ENCODE results near the gene FREM3.

Gene FREM3

DNA sequence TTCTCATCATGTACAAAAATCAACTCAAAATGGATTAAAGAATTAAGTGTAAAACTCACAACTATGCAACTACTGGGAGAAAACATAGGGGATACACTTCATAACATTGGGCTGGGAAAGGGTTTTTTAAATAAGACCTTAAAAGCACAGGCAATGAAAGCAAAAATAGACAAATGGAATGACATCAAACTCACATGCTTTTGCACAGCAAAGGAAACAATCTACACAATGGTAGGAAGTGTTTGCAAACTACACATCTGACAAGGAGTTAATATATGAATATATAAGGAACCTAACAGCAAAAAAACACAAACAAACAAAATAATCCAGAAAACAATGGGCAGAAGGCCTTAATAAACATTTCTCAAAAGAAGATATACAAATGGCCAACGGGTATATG is 57.9 kb downstream of the FREM3 start:
- Histone ChIP-seq H3K79me2 (ENCODE audit: insufficient read depth, low read length) (no peaks in the 10 kb centered on the region), H3K4me2 (ENCODE audit: insufficient read depth, low read length) (no peak overlapping the region), H3K4me1 (ENCODE audit: insufficient read depth, low read length) (no peaks in the 10 kb centered on the region), H3K27ac (ENCODE audit: low read length) (no peak overlapping the region), H3K27me3 (ENCODE audit: insufficient read depth, low read length, poor library complexity) (no peaks in the 10 kb centered on the region), H3K9ac (ENCODE audit: low read depth, low read length) (no peak overlapping the region), H2AFZ (ENCODE audit: low read depth, low read length) (no peak overlapping the region), H3K36me3 (ENCODE audit: insufficient read depth, low read length) (no peaks in the 10 kb centered on the region), H3K4me3 (ENCODE audit: low read depth in 1 of 2, low read length in 2 of 2) (no peak overlapping the region), H4K20me1 (ENCODE audit: insufficient read depth, low read length) (no peaks in the 10 kb centered on the region), H3K9me3 (ENCODE audit: insufficient read depth, low read length, severe bottlenecking) (peaks cover 10% of the 10 kb centered on the region)
- DNase-seq, result no peak
- TF ChIP-seq, protein P1, sequence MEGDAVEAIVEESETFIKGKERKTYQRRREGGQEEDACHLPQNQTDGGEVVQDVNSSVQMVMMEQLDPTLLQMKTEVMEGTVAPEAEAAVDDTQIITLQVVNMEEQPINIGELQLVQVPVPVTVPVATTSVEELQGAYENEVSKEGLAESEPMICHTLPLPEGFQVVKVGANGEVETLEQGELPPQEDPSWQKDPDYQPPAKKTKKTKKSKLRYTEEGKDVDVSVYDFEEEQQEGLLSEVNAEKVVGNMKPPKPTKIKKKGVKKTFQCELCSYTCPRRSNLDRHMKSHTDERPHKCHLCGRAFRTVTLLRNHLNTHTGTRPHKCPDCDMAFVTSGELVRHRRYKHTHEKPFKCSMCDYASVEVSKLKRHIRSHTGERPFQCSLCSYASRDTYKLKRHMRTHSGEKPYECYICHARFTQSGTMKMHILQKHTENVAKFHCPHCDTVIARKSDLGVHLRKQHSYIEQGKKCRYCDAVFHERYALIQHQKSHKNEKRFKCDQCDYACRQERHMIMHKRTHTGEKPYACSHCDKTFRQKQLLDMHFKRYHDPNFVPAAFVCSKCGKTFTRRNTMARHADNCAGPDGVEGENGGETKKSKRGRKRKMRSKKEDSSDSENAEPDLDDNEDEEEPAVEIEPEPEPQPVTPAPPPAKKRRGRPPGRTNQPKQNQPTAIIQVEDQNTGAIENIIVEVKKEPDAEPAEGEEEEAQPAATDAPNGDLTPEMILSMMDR (IDR thresholded peaks at IDR 0.05; ENCODE audit: borderline replicate concordance, extremely low read depth, low read length, poor library complexity, severe bottlenecking), result no peak
- no peak for TF ChIP-seq EZH2 (IDR thresholded peaks at IDR 0.05; ENCODE audit: borderline replicate concordance, low read depth, low read length, severe bottlenecking)
- ATAC-seq (ENCODE audit: insufficient read depth, low read depth), result no peak

DNA sequence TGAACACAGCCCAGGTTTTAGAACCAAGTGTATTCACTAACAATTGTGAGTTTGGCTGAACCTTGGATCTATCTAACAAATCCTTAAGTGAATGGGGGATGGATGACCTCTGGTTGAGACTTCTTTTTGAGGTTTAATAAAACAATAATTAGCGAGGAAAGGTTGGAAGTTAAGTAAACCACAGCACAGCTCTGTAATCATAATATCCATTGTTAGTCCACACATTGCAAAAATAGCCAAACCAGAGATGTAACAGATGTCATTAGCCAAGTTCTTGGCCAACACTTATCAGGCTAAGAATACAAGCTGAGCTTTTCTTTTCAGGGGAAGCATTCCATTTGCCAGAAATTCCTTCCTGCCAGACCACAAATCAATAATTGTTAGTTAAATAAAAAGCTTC is 59.1 kb downstream of the FREM3 start:
- no peaks in the 10 kb centered on the region for H3K79me2 ChIP-seq (ENCODE audit: insufficient read depth, low read length)
- TF ChIP-seq, protein P1 (IDR thresholded peaks at IDR 0.05; ENCODE audit: borderline replicate concordance, extremely low read depth, low read length, poor library complexity, severe bottlenecking), result no peak
- no peaks in the 10 kb centered on the region for H4K20me1 ChIP-seq (ENCODE audit: insufficient read depth, low read length)
- ATAC-seq (ENCODE audit: insufficient read depth, low read depth) (no peak), DNase-seq (no peak)
- H3K9me3 ChIP-seq (ENCODE audit: insufficient read depth, low read length, severe bottlenecking), result peaks cover 1% of the 10 kb centered on the region
- H3K27ac ChIP-seq (ENCODE audit: low read length), result no peak overlapping the region
- no peaks in the 10 kb centered on the region for H3K36me3 ChIP-seq (ENCODE audit: insufficient read depth, low read length)
- H3K9ac ChIP-seq (ENCODE audit: low read depth, low read length), result no peak overlapping the region
- no peak overlapping the region for H3K4me3 ChIP-seq (ENCODE audit: low read depth in 1 of 2, low read length in 2 of 2)
- no peak overlapping the region for H2AFZ ChIP-seq (ENCODE audit: low read depth, low read length)
- H3K4me2 ChIP-seq (ENCODE audit: insufficient read depth, low read length), result no peak overlapping the region
- no peaks in the 10 kb centered on the region for H3K4me1 ChIP-seq (ENCODE audit: insufficient read depth, low read length)
- no peaks in the 10 kb centered on the region for H3K27me3 ChIP-seq (ENCODE audit: insufficient read depth, low read length, poor library complexity)

DNA sequence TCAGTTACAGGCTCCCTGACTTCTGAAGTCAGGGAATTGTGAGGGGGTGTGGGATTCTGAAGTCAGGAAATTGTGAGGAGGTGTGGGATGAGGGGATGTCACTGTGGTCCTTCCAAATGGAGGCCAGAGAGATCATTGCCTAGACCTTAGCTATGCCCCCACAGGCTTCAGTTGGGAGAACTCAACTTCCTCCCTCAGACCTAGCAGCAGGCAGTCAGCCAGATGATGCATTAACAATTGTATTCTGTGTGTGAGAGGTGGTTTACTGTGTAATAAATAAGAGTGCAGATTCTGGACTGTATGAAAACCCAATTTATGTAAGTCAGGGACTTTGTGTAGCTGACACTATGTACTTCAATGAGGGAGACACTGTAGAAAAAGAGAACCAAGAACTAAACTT is 65.7 kb downstream of the FREM3 start:
- no peak for ATAC-seq (ENCODE audit: insufficient read depth, low read depth)
- no peak for TF ChIP-seq EZH2 (IDR thresholded peaks at IDR 0.05; ENCODE audit: borderline replicate concordance, low read depth, low read length, severe bottlenecking)
- TF ChIP-seq, protein P1 (IDR thresholded peaks at IDR 0.05; ENCODE audit: borderline replicate concordance, extremely low read depth, low read length, poor library complexity, severe bottlenecking), result no peak

DNA sequence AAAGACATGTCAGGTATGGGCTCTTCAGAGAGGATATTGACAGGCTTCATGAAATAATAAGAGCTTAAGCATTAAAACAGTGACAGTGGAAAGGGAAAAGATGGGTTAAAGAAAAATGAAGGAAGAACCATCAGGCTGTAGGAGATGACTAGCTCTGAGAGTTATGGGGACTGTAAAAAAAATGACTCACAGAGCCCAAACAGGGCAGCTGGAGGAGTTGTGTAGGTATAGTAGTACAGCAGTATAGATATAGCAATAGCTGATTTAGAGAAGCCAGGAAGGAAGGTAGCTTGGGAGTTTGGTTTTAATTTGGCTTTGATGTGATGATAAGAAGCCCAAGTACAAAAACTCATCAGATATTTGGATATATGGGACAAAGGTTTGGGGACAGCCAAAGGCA is 66.6 kb downstream of the FREM3 start:
- Histone ChIP-seq H3K4me1 (ENCODE audit: insufficient read depth, low read length) (no peaks in the 10 kb centered on the region), H3K4me2 (ENCODE audit: insufficient read depth, low read length) (no peak overlapping the region), H3K4me3 (ENCODE audit: low read depth in 1 of 2, low read length in 2 of 2) (no peak overlapping the region), H2AFZ (ENCODE audit: low read depth, low read length) (no peak overlapping the region), H3K27me3 (ENCODE audit: insufficient read depth, low read length, poor library complexity) (peaks cover 6% of the 10 kb centered on the region), H3K27ac (ENCODE audit: low read length) (no peak overlapping the region), H3K9me3 (ENCODE audit: insufficient read depth, low read length, severe bottlenecking) (no peaks in the 10 kb centered on the region), H3K36me3 (ENCODE audit: insufficient read depth, low read length) (no peaks in the 10 kb centered on the region), H3K79me2 (ENCODE audit: insufficient read depth, low read length) (no peaks in the 10 kb centered on the region), H3K9ac (ENCODE audit: low read depth, low read length) (no peak overlapping the region), H4K20me1 (ENCODE audit: insufficient read depth, low read length) (no peaks in the 10 kb centered on the region)
- DNase-seq (no peak), ATAC-seq (ENCODE audit: insufficient read depth, low read depth) (no peak)
- TF ChIP-seq, protein P1 (IDR thresholded peaks at IDR 0.05; ENCODE audit: borderline replicate concordance, extremely low read depth, low read length, poor library complexity, severe bottlenecking), result no peak
- no peak for TF ChIP-seq EZH2 (IDR thresholded peaks at IDR 0.05; ENCODE audit: borderline replicate concordance, low read depth, low read length, severe bottlenecking)

More for the DNA sequence above, 65.7 kb downstream of the FREM3 start:
- Histone ChIP-seq H3K36me3 (ENCODE audit: insufficient read depth, low read length) (no peaks in the 10 kb centered on the region), H3K9ac (ENCODE audit: low read depth, low read length) (no peak overlapping the region), H3K27me3 (ENCODE audit: insufficient read depth, low read length, poor library complexity) (peaks cover 3% of the 10 kb centered on the region), H4K20me1 (ENCODE audit: insufficient read depth, low read length) (no peaks in the 10 kb centered on the region), H3K9me3 (ENCODE audit: insufficient read depth, low read length, severe bottlenecking) (no peaks in the 10 kb centered on the region), H3K4me3 (ENCODE audit: low read depth in 1 of 2, low read length in 2 of 2) (no peak overlapping the region), H3K4me2 (ENCODE audit: insufficient read depth, low read length) (no peak overlapping the region), H3K79me2 (ENCODE audit: insufficient read depth, low read length) (no peaks in the 10 kb centered on the region), H2AFZ (ENCODE audit: low read depth, low read length) (no peak overlapping the region), H3K4me1 (ENCODE audit: insufficient read depth, low read length) (no peaks in the 10 kb centered on the region), H3K27ac (ENCODE audit: low read length) (no peak overlapping the region)
- no peak for DNase-seq

Data from DND-41 (cell line).